Measurements from ENCODE around the gene CPSF4. TPM values are rescaled to one million over a fixed set of nuclear protein-coding genes. Genes with fewer than 3 reads are reported as not detected.
A peak's percentile ranks its signal among the peaks of the same experiment; 100 is the strongest.

CPSF4 gene
- polyA plus RNA-seq, 5 donors, result 32.2 to 41.6 (median 35.5) TPM

DNA sequence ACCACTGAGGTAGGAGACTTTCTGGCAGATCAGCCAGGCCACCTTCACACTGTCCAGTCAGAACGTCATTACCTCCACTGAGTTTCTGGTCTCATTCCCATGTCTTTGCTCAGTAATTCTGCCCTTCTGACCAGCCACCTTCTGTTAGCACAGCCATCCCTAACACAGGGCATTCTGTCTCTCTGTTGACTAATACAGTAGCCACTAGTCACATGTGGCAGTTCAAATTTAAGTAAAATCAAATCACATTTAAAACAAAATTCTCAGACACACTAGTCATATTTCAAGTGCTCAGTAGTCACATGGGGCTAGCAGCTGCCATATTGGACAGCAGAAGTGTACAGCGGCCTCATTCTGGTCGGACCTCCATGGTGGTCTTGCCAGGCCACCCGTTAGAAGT is 7.4 kb downstream of the CPSF4 start:
- no peak for DNase-seq

DNA sequence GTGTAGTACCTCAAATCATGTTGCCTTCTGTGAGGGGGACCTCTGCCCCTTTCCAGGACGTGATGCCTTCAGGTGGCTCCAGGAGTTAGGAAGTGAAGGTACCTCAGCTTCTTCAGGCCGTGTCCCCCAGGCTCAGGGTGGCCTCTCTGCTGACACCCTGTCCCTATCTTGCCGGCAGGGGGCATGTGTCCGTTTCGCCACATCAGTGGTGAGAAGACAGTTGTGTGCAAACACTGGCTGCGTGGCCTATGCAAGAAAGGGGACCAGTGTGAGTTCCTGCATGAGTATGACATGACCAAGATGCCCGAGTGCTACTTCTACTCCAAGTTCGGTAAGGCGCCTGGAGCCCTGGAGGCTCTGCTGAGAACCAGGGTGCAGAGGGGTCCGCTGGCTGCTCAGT is 9.2 kb downstream of the CPSF4 start:
- DNase-seq, result no peak

- no peak for DNase-seq
Observed at GRCh38 chr7:99448855-99449254, 10.1 kb downstream of the CPSF4 start.

DNA sequence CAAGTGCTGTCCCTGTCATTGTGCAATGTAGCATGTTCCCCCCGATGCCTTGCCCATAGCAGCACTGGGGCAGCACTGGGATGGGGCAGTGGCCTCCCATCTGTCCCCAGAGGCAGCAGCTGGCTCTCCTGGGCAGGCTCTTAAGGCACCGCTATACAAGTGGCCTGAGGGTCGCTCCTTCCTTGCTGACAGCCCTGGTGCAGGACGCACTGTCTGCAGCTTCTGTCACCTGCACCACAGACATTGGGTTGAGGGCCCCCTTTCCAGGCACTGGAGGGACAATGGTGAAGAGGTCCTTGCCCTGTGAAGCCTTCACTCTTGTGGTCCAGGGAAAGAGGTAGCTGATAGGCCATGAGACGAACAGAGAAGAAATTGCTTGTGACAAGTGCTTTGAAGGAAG is 10.6 kb downstream of the CPSF4 start:
- DNase-seq, result no peak

DNA sequence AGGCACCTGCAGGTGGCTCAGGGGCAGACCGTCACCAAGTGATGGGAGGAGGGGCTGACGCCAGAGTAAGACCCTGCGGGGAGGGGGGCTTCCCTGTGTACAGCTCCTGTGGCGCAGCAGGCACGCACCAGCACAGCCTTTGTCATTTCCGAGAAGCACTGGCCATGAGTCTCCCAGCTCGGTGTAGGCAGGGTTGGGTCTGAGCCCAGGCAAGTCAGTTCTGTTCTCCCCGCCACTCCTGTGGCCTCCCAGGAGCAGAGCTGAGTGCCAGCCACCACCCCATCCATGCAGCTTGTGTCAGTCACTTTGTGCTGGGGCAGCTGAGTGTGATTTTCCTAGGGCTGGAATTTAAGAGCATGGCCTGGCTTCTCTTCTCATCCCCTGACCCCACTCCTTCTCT is 13.2 kb downstream of the CPSF4 start:
- no peak for DNase-seq

GRCh38 chr7:99452541-99452940 is 13.8 kb downstream of the CPSF4 start:
- no peak for DNase-seq

DNA sequence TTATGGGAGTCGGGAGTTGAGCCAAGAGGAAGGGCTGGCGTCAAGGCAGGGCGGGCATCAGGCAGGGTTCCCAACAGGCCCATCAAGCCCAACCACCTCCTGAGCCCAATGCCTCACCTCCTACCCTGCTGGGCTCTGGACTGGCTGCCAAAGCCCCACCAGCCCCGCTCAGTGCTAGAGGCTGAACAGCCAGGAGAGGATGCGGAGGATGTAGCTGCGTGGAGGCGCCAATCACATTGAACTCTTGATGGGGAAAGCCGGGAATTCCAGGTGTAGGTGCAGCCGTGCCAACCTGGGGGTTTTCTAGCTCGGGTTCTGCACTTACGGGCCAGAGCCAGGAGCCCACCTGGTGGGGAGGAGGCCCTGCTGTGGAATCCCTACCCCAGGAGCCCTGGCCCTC is 14.4 kb downstream of the CPSF4 start:
- no peak for DNase-seq

GRCh38 chr7:99455874-99456273 is 17.1 kb downstream of the CPSF4 start:
- no peak for DNase-seq

GRCh38 chr7:99456288-99456687 is 17.5 kb downstream of the CPSF4 start:
- no peak for DNase-seq

DNA sequence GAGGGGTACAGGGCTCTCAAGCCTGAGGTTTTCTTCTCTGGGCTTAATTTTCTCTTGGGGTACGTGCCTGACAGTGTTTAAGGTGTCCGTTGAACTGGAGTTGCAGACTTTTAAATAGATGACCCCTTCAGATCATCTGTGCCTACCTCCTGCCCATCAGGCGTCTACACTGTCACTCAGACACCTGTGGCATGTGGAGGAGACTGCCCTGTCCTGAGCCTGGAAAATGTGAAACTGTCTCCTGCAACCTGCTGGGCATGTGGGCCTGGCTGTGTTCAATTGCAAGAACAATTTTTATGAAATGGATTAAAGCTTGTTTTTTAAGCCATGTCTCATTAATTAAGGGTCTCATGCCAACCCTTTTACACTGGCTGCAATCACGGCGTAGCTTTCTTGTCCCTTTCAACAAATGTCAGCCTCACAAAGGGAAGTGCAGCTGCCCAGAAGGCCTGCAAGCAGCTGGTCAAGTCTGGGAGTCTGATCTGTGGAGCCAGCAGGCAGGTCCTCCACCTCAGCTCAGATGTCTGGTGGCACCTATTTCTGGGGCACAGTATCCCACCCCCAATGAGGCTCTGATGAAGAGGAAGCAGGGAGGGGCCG is 18.4 kb downstream of the CPSF4 start:
- DNase-seq, result no peak

- no peak for DNase-seq
Observed at GRCh38 chr7:99457650-99458493, 19.1 kb downstream of the CPSF4 start.

DNA sequence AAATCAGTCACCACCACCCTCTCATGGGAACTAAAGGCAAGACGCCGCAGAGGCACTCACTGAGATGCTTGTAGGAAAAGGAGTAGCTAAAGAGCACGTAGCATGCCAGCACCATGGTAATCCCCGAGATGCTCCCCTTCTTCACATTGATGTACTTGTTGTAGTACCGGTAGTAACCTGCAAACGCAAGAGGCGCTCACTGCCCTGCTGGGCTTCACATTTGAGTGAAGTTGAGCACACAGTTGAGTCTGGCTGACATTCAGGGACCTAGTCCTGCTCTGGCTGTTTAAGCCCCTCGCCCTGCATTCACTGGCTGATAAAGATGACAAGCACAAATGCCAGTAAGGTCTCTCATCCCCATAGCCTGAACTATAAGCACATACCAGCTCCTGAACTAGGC is 20.3 kb downstream of the CPSF4 start:
- no peak for DNase-seq

DNA sequence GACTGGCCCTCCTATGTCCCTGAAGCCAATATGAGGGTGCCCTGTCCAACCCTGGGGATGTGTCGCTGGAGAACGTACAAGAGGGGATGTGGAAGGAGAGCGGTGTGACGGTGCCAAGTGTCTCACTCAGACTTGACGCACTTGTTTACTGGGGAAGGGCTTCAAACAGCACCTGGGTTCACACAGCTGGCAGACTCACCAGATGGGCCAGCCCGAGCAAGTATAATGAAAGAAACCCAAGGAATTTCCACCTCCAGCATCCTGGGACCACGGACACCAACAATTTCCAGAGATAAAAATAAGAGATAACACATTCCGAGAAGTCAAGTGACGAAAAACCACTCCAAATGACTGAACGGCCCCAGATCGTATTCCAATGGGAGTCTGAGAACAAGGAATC is 21.9 kb downstream of the CPSF4 start:
- DNase-seq, result no peak

GRCh38 chr7:99461221-99461620 is 22.5 kb downstream of the CPSF4 start:
- DNase-seq, result no peak

DNA sequence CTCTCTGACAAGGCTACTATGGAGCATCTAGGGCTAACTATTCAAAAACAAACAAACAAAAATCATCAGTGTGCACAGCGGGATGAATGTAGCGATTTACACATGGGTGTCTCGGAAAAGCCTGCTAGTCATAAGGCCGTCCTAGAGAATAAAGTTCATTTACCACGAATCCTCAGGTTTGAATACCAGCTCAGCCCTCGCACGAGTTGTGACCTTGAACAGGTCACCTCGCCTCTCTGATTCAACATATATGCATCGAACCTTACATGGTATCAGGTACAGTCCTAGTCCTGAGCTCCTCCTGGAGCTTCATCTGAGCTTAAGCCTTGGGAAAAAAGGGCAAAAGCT is 26.7 kb downstream of the CPSF4 start:
- DNase-seq, result no peak

GRCh38 chr7:99468336-99468918 is 29.7 kb downstream of the CPSF4 start:
- DNase-seq, result no peak

- DNase-seq, result no peak
Observed at GRCh38 chr7:99469381-99470065, 30.8 kb downstream of the CPSF4 start.

- peak; percentile 93 to 94 for DNase-seq
Observed at GRCh38 chr7:99472561-99473314, 34.0 kb downstream of the CPSF4 start, which contains the start of gene ZNF789. ZNF789 (plus strand) TSS chr7:99472890; CDS start chr7:99476457, 3,567 bp downstream.

- peak; percentile 10 to 25 for DNase-seq
Observed at GRCh38 chr7:99473315-99473596, 34.5 kb downstream of the CPSF4 start.

- DNase-seq, result no peak
Observed at GRCh38 chr7:99476107-99476506, 37.4 kb downstream of the CPSF4 start.

GRCh38 chr7:99478464-99479440 is 40.0 kb downstream of the CPSF4 start:
- DNase-seq, result no peak
